GM23338 (cell line): ENCODE data around the gene HRH3. TPM values are rescaled to one million over a fixed set of nuclear protein-coding genes. Genes with fewer than 3 reads are reported as not detected.

Experiments
- ATAC-seq: fragments of 200-7000 bp; cut with Tn5 transposase; 3 replicates; pipeline ENCODE4 v1.9.1; 2020
- DNase-seq: peaks from one replicate; pipeline ENCODE4 v3.0.0-alpha.2; 2015; ENCODE audit warnings: low spot score
- H2AFZ ChIP-seq: fragments of 200-600 bp; sonication (generic); 2 replicates; pipeline ENCODE4 v1.8.0; 2016; ENCODE audit warnings: antibody characterized with exemption, mild to moderate bottlenecking, moderate library complexity
- H3F3A ChIP-seq: fragments of 200-600 bp; sonication (generic); replicated peaks from 2 replicates; pipeline ENCODE4 v1.8.0; 2017; ENCODE audit warnings: antibody characterized with exemption, mixed run types, low read depth
- H3K27ac ChIP-seq: fragments of 200-600 bp; sonication (generic); 2 replicates; pipeline ENCODE4 v1.6.1; 2016; ENCODE audit warnings: low read depth
- H3K27me3 ChIP-seq: fragments of 200-600 bp; sonication (generic); 2 replicates; pipeline ENCODE4 v1.8.0; 2016; ENCODE audit warnings: mild to moderate bottlenecking, mixed run types, moderate library complexity; ENCODE audit not compliant: insufficient read depth
- H3K36me3 ChIP-seq: fragments of 200-600 bp; sonication (generic); 2 replicates; pipeline ENCODE4 v1.8.0; 2016; ENCODE audit warnings: mild to moderate bottlenecking; ENCODE audit not compliant: insufficient read depth
- H3K4me1 ChIP-seq: fragments of 200-600 bp; sonication (generic); 2 replicates; pipeline ENCODE4 v1.8.0; 2016; ENCODE audit warnings: mild to moderate bottlenecking, moderate library complexity; ENCODE audit not compliant: insufficient read depth
- H3K4me2 ChIP-seq: fragments of 200-600 bp; sonication (generic); 2 replicates; pipeline ENCODE4 v1.7.1; 2017; ENCODE audit warnings: mixed run types
- H3K4me3 ChIP-seq: fragments of 200-600 bp; sonication (generic); 2 replicates; pipeline ENCODE4 v1.6.1; 2016; ENCODE audit warnings: mixed run types
- H3K79me2 ChIP-seq: fragments of 200-600 bp; sonication (generic); replicated peaks from 2 replicates; pipeline ENCODE4 v1.8.0; 2017; ENCODE audit warnings: mild to moderate bottlenecking; ENCODE audit not compliant: insufficient read depth
- H3K9me2 ChIP-seq: fragments of 200-600 bp; sonication (generic); 2 replicates; pipeline ENCODE4 v1.8.0; 2017; ENCODE audit not compliant: insufficient read depth
- H4K20me1 ChIP-seq: fragments of 200-600 bp; sonication (generic); replicated peaks from 2 replicates; pipeline ENCODE4 v1.8.0; 2017; ENCODE audit warnings: mild to moderate bottlenecking; ENCODE audit not compliant: insufficient read depth
- H3K27ac Mint-ChIP-seq: 2 replicates; pipeline ENCODE4 v1.8.0; 2020; ENCODE audit warnings: inconsistent platforms, mild to moderate bottlenecking, moderate library complexity, mixed read lengths
- H3K27me3 Mint-ChIP-seq: 3 replicates; pipeline ENCODE4 v1.8.0; 2022; ENCODE audit warnings: low read depth, mild to moderate bottlenecking, moderate library complexity, mixed read lengths, inconsistent platforms; ENCODE audit not compliant: insufficient read depth, poor library complexity
- H3K36me3 Mint-ChIP-seq: 3 replicates; pipeline ENCODE4 v1.8.0; 2021; ENCODE audit warnings: low read depth, mild to moderate bottlenecking, inconsistent platforms, moderate library complexity, mixed read lengths
- H3K4me1 Mint-ChIP-seq: 3 replicates; pipeline ENCODE4 v1.8.0; 2020; ENCODE audit warnings: mild to moderate bottlenecking, inconsistent platforms, mixed read lengths
- H3K4me3 Mint-ChIP-seq: 3 replicates; pipeline ENCODE4 v1.8.0; 2021; ENCODE audit warnings: moderate library complexity, mild to moderate bottlenecking, inconsistent platforms, mixed read lengths
- H3K9me3 Mint-ChIP-seq: 3 replicates; pipeline ENCODE4 v1.8.0; 2020; ENCODE audit warnings: moderate library complexity, mild to moderate bottlenecking, inconsistent platforms, mixed read lengths
- CTCF ChIP-seq, 2 experiments: fragments of 200-600 bp in 1 of 2; sonication (generic) in 1 of 2; conservative IDR thresholded peaks; 2 replicates each; pipeline versions ENCODE4 v1.5.1 to v1.6.1; 2016 to 2017; ENCODE audit warnings: antibody characterized with exemption in 2 of 2, low read depth in 2 of 2, mild to moderate bottlenecking in 2 of 2, moderate library complexity in 1 of 2
- JUNB ChIP-seq: IDR thresholded peaks from one replicate; pipeline ENCODE4 v1.6.1; 2016; ENCODE audit warnings: antibody characterized with exemption; ENCODE audit not compliant: unreplicated experiment
- STAT1 ChIP-seq: IDR thresholded peaks from one replicate; pipeline ENCODE4 v1.6.1; 2016; ENCODE audit warnings: antibody characterized with exemption; ENCODE audit not compliant: unreplicated experiment
- polyA plus RNA-seq: library from polyadenylated mRNA; unstranded; fragments of >200 nt; fragmentation: Nextera tagmentation; extraction: Ambion mirVana; gene quantifications from 2 replicates; pipeline ENCODE4 v1.2.1, GENCODE V29; 2016
- total RNA-seq: library from RNA; depleted of rRNA; stranded (reverse); fragments of >200 nt; shearing (Covaris generic); gene quantifications from 2 replicates; pipeline ENCODE4 v1.2.3, GENCODE V29; 2014
- TF ChIP-seq, protein P1 (sequence below): fragments of 250-450 bp; sonication (Bioruptor Pico); IDR thresholded peaks from 2 replicates; pipeline ENCODE4 v1.5.0; 2020; ENCODE audit warnings: mild to moderate bottlenecking, moderate library complexity
- TF ChIP-seq, protein P2 (sequence below): IDR thresholded peaks from 2 replicates; pipeline ENCODE4 v1.6.1; 2016; ENCODE audit warnings: antibody characterized with exemption

Gene HRH3
- total and polyA plus RNA-seq, 2 experiments from 2014 or later = 1.5 to 5.2 TPM

DNA sequence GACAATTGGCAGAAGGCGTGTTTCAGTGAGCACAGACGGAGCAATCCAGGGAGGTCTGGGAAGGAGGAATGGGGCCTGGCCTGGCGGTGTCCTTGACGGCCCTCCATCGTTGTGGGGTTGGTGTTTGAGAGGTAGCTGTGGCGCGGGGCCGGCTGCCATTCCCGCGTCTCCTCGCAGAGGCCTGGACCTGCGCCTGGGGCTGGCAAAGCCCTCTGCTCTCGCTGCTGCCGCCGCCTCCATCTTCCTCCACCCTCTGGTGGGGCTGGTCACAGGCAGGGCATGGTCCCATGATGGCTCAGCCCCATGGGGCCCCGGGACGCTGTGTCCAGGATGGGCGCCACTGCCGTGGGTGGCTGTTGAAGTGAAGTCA, 25.8 kb upstream of the HRH3 start (continued):
- TF ChIP-seq, protein P1, sequence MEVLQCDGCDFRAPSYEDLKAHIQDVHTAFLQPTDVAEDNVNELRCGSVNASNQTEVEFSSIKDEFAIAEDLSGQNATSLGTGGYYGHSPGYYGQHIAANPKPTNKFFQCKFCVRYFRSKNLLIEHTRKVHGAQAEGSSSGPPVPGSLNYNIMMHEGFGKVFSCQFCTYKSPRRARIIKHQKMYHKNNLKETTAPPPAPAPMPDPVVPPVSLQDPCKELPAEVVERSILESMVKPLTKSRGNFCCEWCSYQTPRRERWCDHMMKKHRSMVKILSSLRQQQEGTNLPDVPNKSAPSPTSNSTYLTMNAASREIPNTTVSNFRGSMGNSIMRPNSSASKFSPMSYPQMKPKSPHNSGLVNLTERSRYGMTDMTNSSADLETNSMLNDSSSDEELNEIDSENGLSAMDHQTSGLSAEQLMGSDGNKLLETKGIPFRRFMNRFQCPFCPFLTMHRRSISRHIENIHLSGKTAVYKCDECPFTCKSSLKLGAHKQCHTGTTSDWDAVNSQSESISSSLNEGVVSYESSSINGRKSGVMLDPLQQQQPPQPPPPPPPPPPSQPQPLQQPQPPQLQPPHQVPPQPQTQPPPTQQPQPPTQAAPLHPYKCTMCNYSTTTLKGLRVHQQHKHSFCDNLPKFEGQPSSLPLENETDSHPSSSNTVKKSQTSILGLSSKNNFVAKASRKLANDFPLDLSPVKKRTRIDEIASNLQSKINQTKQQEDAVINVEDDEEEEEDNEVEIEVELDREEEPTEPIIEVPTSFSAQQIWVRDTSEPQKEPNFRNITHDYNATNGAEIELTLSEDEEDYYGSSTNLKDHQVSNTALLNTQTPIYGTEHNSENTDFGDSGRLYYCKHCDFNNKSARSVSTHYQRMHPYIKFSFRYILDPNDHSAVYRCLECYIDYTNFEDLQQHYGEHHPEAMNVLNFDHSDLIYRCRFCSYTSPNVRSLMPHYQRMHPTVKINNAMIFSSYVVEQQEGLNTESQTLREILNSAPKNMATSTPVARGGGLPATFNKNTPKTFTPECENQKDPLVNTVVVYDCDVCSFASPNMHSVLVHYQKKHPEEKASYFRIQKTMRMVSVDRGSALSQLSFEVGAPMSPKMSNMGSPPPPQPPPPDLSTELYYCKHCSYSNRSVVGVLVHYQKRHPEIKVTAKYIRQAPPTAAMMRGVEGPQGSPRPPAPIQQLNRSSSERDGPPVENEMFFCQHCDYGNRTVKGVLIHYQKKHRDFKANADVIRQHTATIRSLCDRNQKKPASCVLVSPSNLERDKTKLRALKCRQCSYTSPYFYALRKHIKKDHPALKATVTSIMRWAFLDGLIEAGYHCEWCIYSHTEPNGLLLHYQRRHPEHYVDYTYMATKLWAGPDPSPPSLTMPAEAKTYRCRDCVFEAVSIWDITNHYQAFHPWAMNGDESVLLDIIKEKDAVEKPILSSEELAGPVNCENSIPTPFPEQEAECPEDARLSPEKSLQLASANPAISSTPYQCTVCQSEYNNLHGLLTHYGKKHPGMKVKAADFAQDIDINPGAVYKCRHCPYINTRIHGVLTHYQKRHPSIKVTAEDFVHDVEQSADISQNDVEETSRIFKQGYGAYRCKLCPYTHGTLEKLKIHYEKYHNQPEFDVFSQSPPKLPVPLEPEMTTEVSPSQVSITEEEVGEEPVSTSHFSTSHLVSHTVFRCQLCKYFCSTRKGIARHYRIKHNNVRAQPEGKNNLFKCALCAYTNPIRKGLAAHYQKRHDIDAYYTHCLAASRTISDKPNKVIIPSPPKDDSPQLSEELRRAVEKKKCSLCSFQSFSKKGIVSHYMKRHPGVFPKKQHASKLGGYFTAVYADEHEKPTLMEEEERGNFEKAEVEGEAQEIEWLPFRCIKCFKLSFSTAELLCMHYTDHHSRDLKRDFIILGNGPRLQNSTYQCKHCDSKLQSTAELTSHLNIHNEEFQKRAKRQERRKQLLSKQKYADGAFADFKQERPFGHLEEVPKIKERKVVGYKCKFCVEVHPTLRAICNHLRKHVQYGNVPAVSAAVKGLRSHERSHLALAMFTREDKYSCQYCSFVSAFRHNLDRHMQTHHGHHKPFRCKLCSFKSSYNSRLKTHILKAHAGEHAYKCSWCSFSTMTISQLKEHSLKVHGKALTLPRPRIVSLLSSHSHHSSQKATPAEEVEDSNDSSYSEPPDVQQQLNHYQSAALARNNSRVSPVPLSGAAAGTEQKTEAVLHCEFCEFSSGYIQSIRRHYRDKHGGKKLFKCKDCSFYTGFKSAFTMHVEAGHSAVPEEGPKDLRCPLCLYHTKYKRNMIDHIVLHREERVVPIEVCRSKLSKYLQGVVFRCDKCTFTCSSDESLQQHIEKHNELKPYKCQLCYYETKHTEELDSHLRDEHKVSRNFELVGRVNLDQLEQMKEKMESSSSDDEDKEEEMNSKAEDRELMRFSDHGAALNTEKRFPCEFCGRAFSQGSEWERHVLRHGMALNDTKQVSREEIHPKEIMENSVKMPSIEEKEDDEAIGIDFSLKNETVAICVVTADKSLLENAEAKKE (CRISPR knock-in tag) = no peak
- no peak for TF ChIP-seq STAT1
- TF ChIP-seq, protein P2, sequence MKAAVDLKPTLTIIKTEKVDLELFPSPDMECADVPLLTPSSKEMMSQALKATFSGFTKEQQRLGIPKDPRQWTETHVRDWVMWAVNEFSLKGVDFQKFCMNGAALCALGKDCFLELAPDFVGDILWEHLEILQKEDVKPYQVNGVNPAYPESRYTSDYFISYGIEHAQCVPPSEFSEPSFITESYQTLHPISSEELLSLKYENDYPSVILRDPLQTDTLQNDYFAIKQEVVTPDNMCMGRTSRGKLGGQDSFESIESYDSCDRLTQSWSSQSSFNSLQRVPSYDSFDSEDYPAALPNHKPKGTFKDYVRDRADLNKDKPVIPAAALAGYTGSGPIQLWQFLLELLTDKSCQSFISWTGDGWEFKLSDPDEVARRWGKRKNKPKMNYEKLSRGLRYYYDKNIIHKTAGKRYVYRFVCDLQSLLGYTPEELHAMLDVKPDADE = no peak

GRCh38 chr20:62244644-62245108, 24.6 kb upstream of the HRH3 start:
- H3K9me2 ChIP-seq = no peaks in the 10 kb centered on the region
- Mint-ChIP-seq H3K4me3 (no peak overlapping the region), H3K9me3 (no peaks in the 10 kb centered on the region), H3K27me3 (peaks cover 9% of the 10 kb centered on the region), H3K27ac (no peak overlapping the region; the same call in 1 of the 2 replicates), H3K4me1 (peaks cover 13% of the 10 kb centered on the region), H3K36me3 (peaks cover 5% of the 10 kb centered on the region; the same call in 1 of the 3 replicates)
- H2AFZ ChIP-seq = no peak overlapping the region
- no peaks in the 10 kb centered on the region for H3K36me3 ChIP-seq
- no peak overlapping the region for H3K4me3 ChIP-seq
- no peak for DNase-seq
- H4K20me1 ChIP-seq = peaks cover 27% of the 10 kb centered on the region
- H3K4me1 ChIP-seq = peaks cover under 1% of the 10 kb centered on the region; the same call in 1 of the 2 replicates
- H3K4me2 ChIP-seq = no peak overlapping the region
- H3K27me3 ChIP-seq = no peaks in the 10 kb centered on the region
- no peaks in the 10 kb centered on the region for H3F3A ChIP-seq
- peaks cover 97% of the 10 kb centered on the region for H3K79me2 ChIP-seq
- 0 out of 2 replicates have a peak overlapping the region, but pooled peaks have one; percentile 50 for H3K27ac ChIP-seq
- no peak for ATAC-seq
- TF ChIP-seq CTCF (conservative IDR thresholded peaks at IDR 0.05; ENCODE audit: low read depth in 2 of 2) (no peak), JUNB (no peak)
- TF ChIP-seq, protein P1 (CRISPR knock-in tag) = no peak
